GM23248 (cell line): ENCODE data around the gene LRMDA. TPM values are rescaled to one million over a fixed set of nuclear protein-coding genes. Genes with fewer than 3 reads are reported as not detected.

ENCODE experiments used
- DNase-seq: peaks from one replicate; pipeline ENCODE4 v3.0.0-alpha.2; 2015
- H2AFZ ChIP-seq: fragments of 200-600 bp; sonication (generic); 2 replicates; pipeline ENCODE4 v1.6.1; 2016; ENCODE audit warnings: antibody characterized with exemption
- H3F3A ChIP-seq: fragments of 200-600 bp; sonication (generic); 2 replicates; pipeline ENCODE4 v1.6.1; 2016; ENCODE audit warnings: mild to moderate bottlenecking, antibody characterized with exemption, mixed run types; ENCODE audit not compliant: insufficient read depth
- H3K27ac ChIP-seq: fragments of 200-600 bp; sonication (generic); 2 replicates; pipeline ENCODE4 v1.5.1; 2016; ENCODE audit warnings: mild to moderate bottlenecking
- H3K27me3 ChIP-seq: fragments of 200-600 bp; sonication (generic); replicated peaks from 2 replicates; pipeline ENCODE4 v1.6.1; 2016; ENCODE audit warnings: mild to moderate bottlenecking; ENCODE audit not compliant: insufficient read depth
- H3K36me3 ChIP-seq: fragments of 200-600 bp; sonication (generic); 2 replicates; pipeline ENCODE4 v1.6.1; 2016; ENCODE audit warnings: low read depth, mild to moderate bottlenecking
- H3K4me1 ChIP-seq: fragments of 200-600 bp; sonication (generic); 2 replicates; pipeline ENCODE4 v1.6.1; 2016; ENCODE audit warnings: mild to moderate bottlenecking; ENCODE audit not compliant: insufficient read depth
- H3K4me2 ChIP-seq: fragments of 200-600 bp; sonication (generic); one replicate; pipeline ENCODE4 v1.6.1; 2016; ENCODE audit warnings: mild to moderate bottlenecking; ENCODE audit not compliant: unreplicated experiment
- H3K4me3 ChIP-seq: fragments of 200-600 bp; sonication (generic); 2 replicates; pipeline ENCODE4 v1.5.1; 2016; ENCODE audit warnings: mild to moderate bottlenecking
- H3K79me2 ChIP-seq: fragments of 200-600 bp; sonication (generic); 2 replicates; pipeline ENCODE4 v1.6.1; 2016; ENCODE audit warnings: mild to moderate bottlenecking; ENCODE audit not compliant: insufficient read depth
- H3K9ac ChIP-seq: fragments of 200-600 bp; sonication (generic); 2 replicates; pipeline ENCODE4 v1.6.1; 2016; ENCODE audit warnings: mild to moderate bottlenecking
- H3K9me2 ChIP-seq: fragments of 200-600 bp; sonication (generic); 2 replicates; pipeline ENCODE4 v1.6.1; 2016; ENCODE audit warnings: mixed run types, mild to moderate bottlenecking, moderate library complexity; ENCODE audit not compliant: insufficient read depth
- H3K9me3 ChIP-seq: fragments of 200-600 bp; sonication (generic); one replicate; pipeline ENCODE4 v1.6.1; 2017; ENCODE audit warnings: low read depth
- H4K20me1 ChIP-seq: fragments of 200-600 bp; sonication (generic); 2 replicates; pipeline ENCODE4 v1.6.0; 2016; ENCODE audit not compliant: insufficient read depth
- EZH2 ChIP-seq: fragments of 200-600 bp; sonication (generic); IDR thresholded peaks from 2 replicates; pipeline ENCODE4 v1.6.1; 2018; ENCODE audit warnings: antibody characterized with exemption, mild to moderate bottlenecking; ENCODE audit not compliant: insufficient read depth, poor library complexity, severe bottlenecking
- EZH2phosphoT487 ChIP-seq: fragments of 200-600 bp; sonication (generic); IDR thresholded peaks from 2 replicates; pipeline ENCODE4 v1.6.1; 2018; ENCODE audit warnings: antibody characterized with exemption, moderate library complexity, mild to moderate bottlenecking, low read depth; ENCODE audit not compliant: insufficient read depth
- WGBS, 2 experiments: methylation state at CpG; one replicate each; pipeline ENCODE4 v1.1.6; 2015 to 2017; ENCODE audit warnings: low lambda C conversion rate in 2 of 2, low coverage in 1 of 2; ENCODE audit errors: missing lambda C conversion rate in 2 of 2; 5-methylcytosine and 5-hydroxymethylcytosine counted together
- in situ Hi-C: fragments of 300-500 bp; cut with MboI; formaldehyde crosslinking; loops from 2 replicates; pipeline ENCODE4 v1.15.0; 2020
- polyA plus RNA-seq: library from polyadenylated mRNA; unstranded; fragments of >200 nt; fragmentation: Nextera tagmentation; extraction: Ambion mirVana; gene quantifications from 2 replicates; pipeline ENCODE4 v1.2.1, GENCODE V29; 2016
- total RNA-seq: library from RNA; depleted of rRNA; stranded (reverse); fragments of >200 nt; shearing (Covaris generic); gene quantifications from 2 replicates; pipeline ENCODE4 v1.2.3, GENCODE V29; 2014

The LRMDA gene
- total and polyA plus RNA-seq, 2 experiments from 2014 or later = 2.6 TPM; not detected in 1

DNA sequence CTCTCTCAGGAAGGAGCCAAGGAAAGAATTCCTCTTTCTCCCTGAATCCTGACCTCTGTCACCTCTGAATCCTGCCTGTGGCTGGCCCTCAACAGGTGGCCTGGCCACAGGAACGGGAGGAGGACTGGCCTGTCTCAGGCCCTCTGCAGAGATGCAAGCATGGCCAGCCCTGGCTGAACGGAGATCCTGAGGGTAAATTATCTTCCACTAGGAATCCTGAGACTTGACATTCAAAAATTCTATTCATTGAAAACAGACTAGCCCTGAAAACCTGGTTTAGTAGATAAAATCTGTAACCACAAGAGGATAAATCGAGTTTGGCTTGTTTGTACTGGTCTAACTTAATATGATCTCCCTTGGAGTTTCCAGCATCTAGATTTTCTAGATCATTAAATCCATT, 579.3 kb downstream of the LRMDA start:
- Histone ChIP-seq H3K36me3 (no peaks in the 10 kb centered on the region), H3K9ac (no peak overlapping the region), H3K4me1 (no peaks in the 10 kb centered on the region), H3K27me3 (peaks cover 11% of the 10 kb centered on the region), H4K20me1 (no peaks in the 10 kb centered on the region), H3K9me2 (no peaks in the 10 kb centered on the region), H3K27ac (no peak overlapping the region), H3K79me2 (no peaks in the 10 kb centered on the region), H2AFZ (no peak overlapping the region), H3K4me2 (no peak overlapping the region), H3F3A (no peaks in the 10 kb centered on the region), H3K9me3 (no peaks in the 10 kb centered on the region), H3K4me3 (no peak overlapping the region)
- no peak for TF ChIP-seq EZH2phosphoT487
- no peak for TF ChIP-seq EZH2
- in situ Hi-C loops = no loop called here
- DNase-seq = no peak
- 57 to 63% methylated on average over 3 of the region's 3 CpGs for WGBS, 2 experiments

- Histone ChIP-seq H3K9ac (no peak overlapping the region), H3K27me3 (peaks cover 7% of the 10 kb centered on the region), H2AFZ (no peak overlapping the region), H3K36me3 (no peaks in the 10 kb centered on the region), H3K79me2 (no peaks in the 10 kb centered on the region), H3K27ac (no peak overlapping the region), H3K9me2 (no peaks in the 10 kb centered on the region; the same call in 1 of the 2 replicates), H3K4me1 (no peaks in the 10 kb centered on the region), H3K9me3 (no peaks in the 10 kb centered on the region), H3F3A (no peaks in the 10 kb centered on the region), H3K4me2 (no peak overlapping the region), H3K4me3 (no peak overlapping the region), H4K20me1 (no peaks in the 10 kb centered on the region)
- DNase-seq = no peak
- WGBS, 2 experiments = 86 to 89% methylated on average over 7 of the region's 7 CpGs
- TF ChIP-seq EZH2phosphoT487 (no peak), EZH2 (no peak)
- in situ Hi-C loops = no loop called here
Measured at GRCh38 chr10:76012716-76013327, 581.4 kb downstream of the LRMDA start.

DNA sequence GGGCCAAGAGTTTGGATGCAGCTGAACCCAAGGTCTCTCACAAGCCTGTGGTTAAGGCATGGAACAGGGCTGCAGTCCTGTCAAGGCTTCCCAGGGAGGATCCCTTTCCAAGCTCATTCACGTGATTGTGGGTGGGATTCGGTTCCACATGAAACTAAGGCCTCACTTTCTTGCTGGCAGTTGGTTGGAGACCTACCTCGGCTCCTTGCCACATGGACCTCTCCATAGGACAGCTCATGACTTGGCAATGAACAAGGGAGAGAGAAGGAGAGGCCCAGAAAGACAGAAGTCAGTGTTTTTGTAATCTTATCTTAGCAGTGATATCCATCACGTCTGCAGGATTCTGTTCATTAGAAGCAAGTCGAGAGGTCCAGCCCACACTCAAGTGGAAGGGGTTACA, 583.8 kb downstream of the LRMDA start:
- no peak for DNase-seq
- H3K27ac ChIP-seq = no peak overlapping the region
- no peaks in the 10 kb centered on the region for H3K9me3 ChIP-seq
- H3K79me2 ChIP-seq = no peaks in the 10 kb centered on the region
- in situ Hi-C loops = no loop called here
- H3K4me3 ChIP-seq = no peak overlapping the region
- H3K4me2 ChIP-seq = no peak overlapping the region
- no peak for TF ChIP-seq EZH2
- no peak for TF ChIP-seq EZH2phosphoT487
- peaks cover 7% of the 10 kb centered on the region for H3K27me3 ChIP-seq
- WGBS, 2 experiments = 43 to 56% methylated on average over 5 of the region's 5 CpGs
- no peaks in the 10 kb centered on the region for H3F3A ChIP-seq
- no peak overlapping the region for H3K9ac ChIP-seq
- no peak overlapping the region for H2AFZ ChIP-seq
- H3K36me3 ChIP-seq = no peaks in the 10 kb centered on the region
- no peaks in the 10 kb centered on the region; the same call in 1 of the 2 replicates for H3K9me2 ChIP-seq
- H4K20me1 ChIP-seq = no peaks in the 10 kb centered on the region
- no peaks in the 10 kb centered on the region for H3K4me1 ChIP-seq

DNA sequence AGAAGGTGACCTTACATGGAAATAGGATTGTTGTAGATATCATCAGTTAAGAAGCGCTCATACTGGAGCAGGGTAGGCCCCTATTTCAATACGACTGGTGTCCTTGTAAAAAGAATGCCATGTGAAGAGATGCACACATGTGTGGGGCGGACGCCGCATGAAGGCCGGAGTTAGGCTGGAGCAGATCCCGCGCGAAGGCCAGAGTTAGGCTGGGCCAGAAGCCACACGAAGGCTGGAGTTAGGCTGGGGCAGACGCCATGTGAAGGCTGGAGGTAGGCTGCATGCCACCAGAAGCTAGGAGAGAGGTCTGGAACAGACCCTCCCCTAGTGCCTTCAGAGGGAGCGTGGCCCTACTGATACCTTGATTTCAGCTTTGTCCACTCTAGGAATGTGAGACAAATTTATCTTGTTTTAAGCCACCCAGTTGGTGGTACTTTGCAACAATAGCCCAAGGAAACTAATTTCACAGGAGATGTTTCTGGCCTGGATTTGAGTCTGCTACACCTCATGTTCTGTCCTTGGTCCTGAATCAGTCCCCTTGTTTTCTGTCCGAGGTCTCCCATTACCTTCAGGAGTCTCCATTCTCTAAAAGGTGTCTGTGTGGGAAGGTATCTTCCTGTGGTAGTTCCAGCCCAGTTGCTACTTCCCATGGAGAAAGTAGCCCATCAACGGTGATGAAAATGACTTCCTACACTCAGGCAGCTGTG, 585.8 kb downstream of the LRMDA start:
- Histone ChIP-seq H3K79me2 (no peaks in the 10 kb centered on the region), H3K27ac (no peak overlapping the region), H3K36me3 (no peaks in the 10 kb centered on the region), H3K4me1 (no peaks in the 10 kb centered on the region), H3K4me3 (no peak overlapping the region), H3K9me2 (no peaks in the 10 kb centered on the region; the same call in 1 of the 2 replicates), H3K27me3 (no peaks in the 10 kb centered on the region), H4K20me1 (no peaks in the 10 kb centered on the region), H3K9ac (no peak overlapping the region), H3F3A (no peaks in the 10 kb centered on the region), H2AFZ (no peak overlapping the region), H3K9me3 (no peaks in the 10 kb centered on the region), H3K4me2 (no peak overlapping the region)
- in situ Hi-C loops = no loop called here
- WGBS, 2 experiments = 75 to 81% methylated on average over 14 of the region's 14 CpGs
- TF ChIP-seq EZH2phosphoT487 (no peak), EZH2 (no peak)
- DNase-seq = peak; percentile 17
